Lower leg skin (tissue), 3 donors: ENCODE measurements around the gene ELAVL2.

ENCODE experiments used
- CTCF ChIP-seq, 3 donors: fragments of 450-650 bp; IDR thresholded peaks; one replicate each; pipeline ENCODE4 v1.5.1; 2016; ENCODE audit warnings: antibody characterized with exemption in 3 of 3, mild to moderate bottlenecking in 3 of 3, moderate library complexity in 2 of 3
- POLR2A ChIP-seq, 2 donors: fragments of 450-650 bp; IDR thresholded peaks; one replicate each; pipeline ENCODE4 v1.6.1; 2016 to 2017; ENCODE audit warnings: antibody characterized with exemption in 2 of 2, mild to moderate bottlenecking in 1 of 2, moderate library complexity in 1 of 2

- no peak for TF ChIP-seq CTCF (IDR thresholded peaks at IDR 0.05)
- TF ChIP-seq POLR2A (IDR thresholded peaks at IDR 0.05) = no peak
Measured at GRCh38 chr9:23777328-23777727, 48.7 kb downstream of the ELAVL2 start.
